Activated CD4-positive, alpha-beta T cell treated with anti-CD3 and anti-CD28 coated beads, Interleukin-2, amount 10 ng/mL, durations not matched to agents 24 days and 14 days (primary cell): ENCODE data around the gene REPIN1. TPM values are rescaled to one million over a fixed set of nuclear protein-coding genes. Genes with fewer than 3 reads are reported as not detected.

Experiments used
- DNase-seq: peaks from one replicate; pipeline ENCODE4 v3.0.0; 2022
- H3K27ac Mint-ChIP-seq: one replicate; pipeline ENCODE4 v1.8.0; 2022; ENCODE audit warnings: mild to moderate bottlenecking, mixed read lengths
- H3K27me3 Mint-ChIP-seq: one replicate; pipeline ENCODE4 v1.8.0; 2022; ENCODE audit warnings: mixed read lengths
- H3K36me3 Mint-ChIP-seq: one replicate; pipeline ENCODE4 v1.8.0; 2022; ENCODE audit warnings: low read depth, mild to moderate bottlenecking, mixed read lengths
- H3K4me1 Mint-ChIP-seq: one replicate; pipeline ENCODE4 v1.8.0; 2021; ENCODE audit warnings: mixed read lengths
- H3K4me3 Mint-ChIP-seq: one replicate; pipeline ENCODE4 v1.8.0; 2022; ENCODE audit warnings: mild to moderate bottlenecking, moderate library complexity, mixed read lengths
- H3K9me3 Mint-ChIP-seq: one replicate; pipeline ENCODE4 v1.8.0; 2021; ENCODE audit warnings: mixed read lengths
- intact Hi-C: fragments of 100-400 bp; cut with micrococcal nuclease; formaldehyde crosslinking; loops from one replicate; pipeline ENCODE4 v1.15.1; 2023
- total RNA-seq: library from RNA; stranded (reverse); gene quantifications from 2 replicates; pipeline ENCODE4 v1.2.3, GENCODE V29; 2022

The REPIN1 gene
- total RNA-seq, 1 donor from 2014 or later = 79.7 TPM

DNA sequence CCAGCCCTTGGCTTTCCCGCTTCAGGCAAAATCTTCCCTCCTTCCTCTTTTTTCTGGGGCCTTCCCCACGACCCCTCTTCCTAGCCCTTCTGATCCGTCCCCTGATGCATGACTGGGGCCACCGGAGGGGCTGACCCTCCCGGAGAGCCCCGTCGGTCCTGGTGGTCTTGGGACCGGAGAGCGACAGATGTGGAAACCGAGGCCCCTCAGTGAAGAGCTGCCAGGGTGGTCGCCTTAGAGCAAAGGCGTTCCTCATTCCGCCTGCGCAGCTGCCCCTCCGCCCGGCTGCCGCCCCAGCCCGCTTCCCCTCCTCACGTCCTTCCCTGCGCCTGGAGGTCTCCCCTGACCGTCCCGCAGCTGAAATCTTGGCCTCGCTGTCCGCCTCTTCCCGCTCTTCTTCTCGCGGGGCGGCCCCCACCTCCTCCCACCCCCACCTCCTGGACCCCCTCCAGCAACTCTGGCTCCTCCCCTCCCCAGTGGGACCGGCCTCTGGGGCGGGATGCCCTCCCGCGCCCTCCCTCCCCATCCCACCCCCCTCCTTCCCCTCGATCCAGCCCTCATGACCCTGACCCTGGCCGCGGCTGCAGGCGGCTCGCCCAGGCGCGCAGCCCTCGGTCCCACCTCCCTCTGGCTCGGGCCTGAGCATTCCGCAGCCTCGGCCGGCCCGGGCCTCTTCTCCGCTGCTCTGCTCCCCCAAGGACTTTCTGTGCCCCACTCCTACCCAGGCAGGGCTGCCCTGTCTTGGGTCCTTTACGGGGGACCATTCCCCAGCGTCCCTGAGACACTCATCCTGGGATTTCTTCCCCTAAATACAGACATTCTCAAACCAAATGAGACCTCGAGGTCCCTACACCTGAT lies 27.1 kb upstream of the REPIN1 start, which contains the start of gene RARRES2:
Gene RARRES2, minus strand, starts transcription at position 367 of the 858 bp plus-strand sequence. CDS start 1,020 bp downstream, outside the sequence.
- intact Hi-C loops = no loop called here
- peaks cover 3% of the 10 kb centered on the region for H3K4me1 Mint-ChIP-seq
- H3K27ac Mint-ChIP-seq = no peak within 1 kb of the TSS
- H3K27me3 Mint-ChIP-seq = peaks cover 43% of the 10 kb centered on the region
- H3K4me3 Mint-ChIP-seq = no peak within 1 kb of the TSS
- no peak for DNase-seq
- peaks cover 8% of the 10 kb centered on the region for H3K9me3 Mint-ChIP-seq
- H3K36me3 Mint-ChIP-seq = peaks cover 6% of the 10 kb centered on the region

DNA sequence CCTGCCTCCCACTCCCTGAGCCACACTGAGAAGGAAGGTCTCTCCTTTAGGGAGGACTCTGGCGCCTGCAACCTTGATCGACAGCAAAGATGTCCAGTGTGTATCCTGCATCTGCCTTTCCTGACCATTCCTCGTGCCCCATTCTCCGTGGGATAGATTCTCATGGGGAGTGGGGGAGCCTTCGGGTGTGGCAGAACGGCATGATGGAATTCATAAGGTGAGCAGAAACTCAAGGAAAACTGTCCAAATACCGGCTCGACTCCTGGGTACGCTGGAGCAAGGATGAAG lies 26.6 kb upstream of the REPIN1 start:
- H3K4me3 Mint-ChIP-seq = no peak overlapping the region
- intact Hi-C loops = no loop called here
- peaks cover 47% of the 10 kb centered on the region for H3K27me3 Mint-ChIP-seq
- no peak overlapping the region for H3K27ac Mint-ChIP-seq
- peaks cover 6% of the 10 kb centered on the region for H3K36me3 Mint-ChIP-seq
- no peak for DNase-seq
- H3K9me3 Mint-ChIP-seq = peaks cover 8% of the 10 kb centered on the region
- peaks cover 3% of the 10 kb centered on the region for H3K4me1 Mint-ChIP-seq

DNA sequence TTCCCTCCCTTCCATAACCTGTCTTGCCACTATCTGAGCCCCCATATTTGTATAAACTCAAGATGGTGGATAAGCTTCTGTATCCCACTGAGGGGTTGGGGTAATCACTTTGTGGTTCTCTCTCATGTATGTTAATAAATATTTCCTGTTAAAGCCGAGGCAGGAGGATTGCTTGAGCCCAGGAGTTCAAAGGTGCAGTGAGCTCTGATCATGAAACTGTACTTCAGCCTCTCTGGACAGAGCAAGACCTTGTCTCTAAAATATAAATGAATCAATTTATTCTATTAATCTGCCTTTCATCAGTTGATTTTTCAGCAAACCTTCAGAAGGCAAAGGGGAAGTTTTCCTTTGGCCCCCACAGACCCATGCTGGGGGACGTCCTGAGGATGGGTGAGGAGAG lies 25.4 kb upstream of the REPIN1 start:
- Mint-ChIP-seq H3K27me3 (peaks cover 49% of the 10 kb centered on the region), H3K4me1 (peaks cover 3% of the 10 kb centered on the region), H3K4me3 (no peak overlapping the region), H3K9me3 (peaks cover 8% of the 10 kb centered on the region), H3K36me3 (peaks cover 3% of the 10 kb centered on the region), H3K27ac (no peak overlapping the region)
- intact Hi-C loops = no loop called here
- DNase-seq = no peak

DNA sequence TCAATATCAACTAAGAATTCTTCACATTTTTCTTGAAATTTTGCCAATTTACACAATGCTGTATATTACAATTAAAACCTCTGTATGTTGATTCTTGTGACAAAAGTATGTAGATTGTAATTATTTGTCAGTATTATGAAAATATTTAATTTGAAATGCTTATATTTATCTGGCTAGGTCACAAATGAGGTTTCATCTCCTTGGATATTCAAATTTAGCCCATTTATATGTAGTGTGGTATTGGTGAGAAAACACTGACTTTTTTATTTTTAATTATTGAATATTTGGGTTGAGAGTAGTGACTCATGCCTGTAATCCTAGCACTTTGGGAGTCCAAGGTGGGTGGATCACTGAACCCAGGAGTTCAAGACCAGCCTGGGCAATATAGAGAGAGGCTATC lies 24.3 kb upstream of the REPIN1 start:
- Mint-ChIP-seq H3K4me3 (no peak overlapping the region), H3K27me3 (peaks cover 49% of the 10 kb centered on the region), H3K9me3 (peaks cover 8% of the 10 kb centered on the region), H3K4me1 (peaks cover 3% of the 10 kb centered on the region), H3K36me3 (peaks cover 3% of the 10 kb centered on the region), H3K27ac (no peak overlapping the region)
- no peak for DNase-seq
- intact Hi-C loops = no loop called here

DNA sequence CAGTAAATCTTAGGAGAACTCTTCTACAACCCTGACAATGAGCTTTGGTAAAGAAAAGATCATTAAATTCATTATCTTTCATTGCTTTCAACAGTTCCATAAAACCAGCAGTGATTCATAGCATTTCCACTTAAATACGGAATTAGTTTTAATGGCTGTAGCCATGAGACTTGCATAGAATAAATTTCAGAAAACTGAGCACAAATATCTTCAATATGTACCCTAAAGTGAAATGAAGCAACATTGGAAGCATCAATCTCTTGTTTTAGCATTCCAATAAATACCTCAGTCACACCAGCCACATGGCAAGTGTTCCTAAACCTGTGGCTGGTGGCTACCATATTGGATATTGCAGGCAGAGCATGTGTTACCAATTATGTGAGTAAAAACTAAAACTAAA lies 23.6 kb upstream of the REPIN1 start:
- Mint-ChIP-seq H3K36me3 (peaks cover 3% of the 10 kb centered on the region), H3K4me1 (peaks cover 3% of the 10 kb centered on the region), H3K4me3 (no peak overlapping the region), H3K9me3 (peaks cover 8% of the 10 kb centered on the region), H3K27me3 (peaks cover 46% of the 10 kb centered on the region), H3K27ac (no peak overlapping the region)
- intact Hi-C loops = no loop called here
- no peak for DNase-seq

DNA sequence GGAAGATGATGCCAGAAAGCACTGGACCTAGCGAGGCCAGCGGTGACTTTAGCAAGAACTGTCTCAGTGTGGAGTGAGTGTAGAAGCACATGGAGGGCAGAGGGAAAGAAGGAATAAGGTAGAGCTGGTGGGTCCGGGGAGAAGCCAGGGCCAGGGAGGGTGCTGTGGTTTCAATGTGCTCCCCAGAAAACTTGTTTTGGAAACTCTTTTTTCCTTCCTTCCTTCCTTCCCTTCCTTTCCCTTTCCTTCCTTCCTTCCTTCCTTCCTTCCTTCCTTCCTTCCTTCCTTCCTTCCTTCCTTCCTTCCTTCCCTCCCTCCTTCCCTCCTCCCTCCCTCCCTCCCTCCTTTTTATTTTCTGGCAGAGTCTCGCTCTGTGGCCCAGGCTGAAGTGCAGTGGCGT lies 21.7 kb upstream of the REPIN1 start:
- Mint-ChIP-seq H3K4me1 (peaks cover 2% of the 10 kb centered on the region), H3K27ac (no peak overlapping the region), H3K27me3 (peaks cover 37% of the 10 kb centered on the region), H3K36me3 (peaks cover 2% of the 10 kb centered on the region), H3K9me3 (peaks cover 8% of the 10 kb centered on the region), H3K4me3 (no peak overlapping the region)
- no peak for DNase-seq
- intact Hi-C loops = no loop called here

DNA sequence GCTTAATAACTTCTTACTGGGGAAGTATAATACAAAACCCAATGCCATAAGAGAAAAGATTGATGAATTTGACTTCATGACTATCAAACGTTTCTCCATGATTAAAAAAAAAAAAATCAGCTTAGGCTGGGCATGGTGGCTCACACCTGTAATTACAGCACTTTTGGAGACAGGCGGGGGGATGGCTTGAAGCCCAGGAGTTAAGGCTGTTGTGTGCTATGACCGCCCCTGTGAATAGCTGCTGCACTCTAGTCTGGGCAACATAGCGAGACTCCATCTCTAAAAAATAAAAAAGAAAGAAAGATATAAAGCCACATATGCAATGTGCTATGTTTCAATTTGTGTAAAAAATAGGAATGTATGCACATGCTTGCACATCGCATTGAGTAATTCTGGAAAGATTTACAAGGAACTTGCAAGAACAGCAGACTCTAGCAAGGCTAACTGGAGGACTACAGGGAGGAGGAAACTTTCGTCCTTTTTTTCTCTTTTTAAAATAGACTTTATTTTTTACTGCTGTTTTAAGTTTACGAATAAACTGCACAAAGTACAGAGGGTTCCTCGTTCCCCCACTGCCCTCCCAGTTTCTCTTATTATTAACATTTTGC lies 16.9 kb upstream of the REPIN1 start:
- Mint-ChIP-seq H3K27ac (no peak overlapping the region), H3K9me3 (no peaks in the 10 kb centered on the region), H3K4me1 (peaks cover 10% of the 10 kb centered on the region), H3K27me3 (peaks cover 10% of the 10 kb centered on the region), H3K4me3 (no peak overlapping the region), H3K36me3 (no peaks in the 10 kb centered on the region)
- intact Hi-C loops = loop anchor here (10.0 kb wide), 1 partner anchor 633 kb away; no protein-coding TSS in a partner anchor
- DNase-seq = no peak

DNA sequence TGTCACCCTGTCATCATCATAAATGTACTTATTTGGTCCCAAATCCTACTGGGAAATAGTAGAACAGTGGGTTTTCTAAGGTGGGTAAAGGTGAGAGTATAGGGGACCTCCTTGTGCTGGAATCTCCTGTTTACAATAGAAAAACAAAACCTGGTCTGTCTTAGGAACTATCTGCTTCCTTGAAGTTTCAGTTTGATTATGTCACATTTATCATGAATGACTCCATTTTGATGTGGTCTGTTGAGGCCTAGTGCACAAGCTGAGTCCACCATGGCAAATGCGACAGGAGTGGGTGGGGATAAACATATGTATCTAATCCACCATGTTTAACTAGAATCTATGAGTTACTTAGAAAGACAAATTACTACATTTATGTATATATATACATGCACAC lies 13.0 kb upstream of the REPIN1 start:
- H3K36me3 Mint-ChIP-seq = no peaks in the 10 kb centered on the region
- peaks cover 39% of the 10 kb centered on the region for H3K4me1 Mint-ChIP-seq
- peaks cover 4% of the 10 kb centered on the region for H3K9me3 Mint-ChIP-seq
- H3K4me3 Mint-ChIP-seq = no peak overlapping the region
- intact Hi-C loops = loop anchor here (1.0 to 10.0 kb wide), 3 partner anchors 66 to 629 kb away; no protein-coding TSS in a partner anchor
- no peak overlapping the region for H3K27ac Mint-ChIP-seq
- DNase-seq = no peak
- peaks cover 6% of the 10 kb centered on the region for H3K27me3 Mint-ChIP-seq

DNA sequence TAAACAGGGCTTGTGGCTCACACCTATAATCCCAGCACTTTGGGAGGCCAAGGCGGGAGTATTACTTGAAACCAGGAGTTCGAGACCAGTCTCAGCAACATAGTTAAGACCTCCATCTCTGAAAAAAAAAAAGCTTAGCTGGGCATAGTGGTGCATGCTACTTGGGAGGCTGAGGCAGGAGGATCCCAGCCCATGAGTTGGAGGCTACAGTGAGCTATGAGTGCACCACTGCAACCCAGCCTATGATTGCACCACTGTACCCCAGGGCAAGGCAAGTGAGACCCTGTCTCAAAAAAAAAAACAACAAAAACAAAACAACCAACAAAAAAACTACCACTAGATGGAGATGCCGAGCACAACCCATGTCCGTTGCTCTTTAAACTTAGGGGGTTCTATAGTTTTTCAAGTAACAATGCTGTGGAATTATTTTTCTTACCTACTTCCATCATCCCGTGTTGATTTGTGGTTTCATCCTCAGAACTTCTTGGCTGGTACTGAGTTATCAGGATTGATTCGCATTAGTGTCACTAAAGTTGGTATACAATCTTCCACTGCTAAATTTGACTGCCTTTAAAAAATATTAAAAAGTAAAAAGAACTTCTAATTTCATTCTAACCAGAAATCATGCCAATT lies 12.2 kb upstream of the REPIN1 start:
- Mint-ChIP-seq H3K27me3 (peaks cover 3% of the 10 kb centered on the region), H3K9me3 (peaks cover 4% of the 10 kb centered on the region), H3K4me1 (peaks cover 39% of the 10 kb centered on the region), H3K27ac (peak overlapping the region; percentile 41), H3K4me3 (no peak overlapping the region), H3K36me3 (no peaks in the 10 kb centered on the region)
- peak; percentile 79 for DNase-seq
- intact Hi-C loops = loop anchor here (1.0 to 10.0 kb wide), 3 partner anchors 65 to 628 kb away; no protein-coding TSS in a partner anchor

DNA sequence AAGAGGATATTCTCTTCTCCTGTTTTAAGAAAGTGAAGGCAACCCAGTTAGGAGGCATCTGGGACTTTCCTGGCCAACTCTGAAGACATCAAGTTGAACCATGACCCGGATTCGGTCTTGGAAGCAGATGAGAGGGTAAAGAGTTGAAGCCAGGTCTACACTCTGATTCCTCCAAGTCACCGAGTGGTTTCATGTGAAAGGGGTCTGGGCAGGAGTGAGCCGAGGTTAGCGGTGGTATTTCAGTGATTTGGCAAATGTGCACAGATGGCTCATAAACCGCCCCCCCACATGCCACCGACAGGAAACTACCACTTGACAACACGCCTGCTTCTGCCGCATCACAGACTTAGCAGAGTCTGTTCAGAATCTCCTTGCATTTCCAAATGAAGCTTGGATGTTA lies 11.4 kb upstream of the REPIN1 start:
- intact Hi-C loops = loop anchor here (1.0 to 10.0 kb wide), 5 partner anchors 11 to 628 kb away; partner anchors contain the start of gene REPIN1
- H3K4me3 Mint-ChIP-seq = peak overlapping the region; percentile 73

DNA sequence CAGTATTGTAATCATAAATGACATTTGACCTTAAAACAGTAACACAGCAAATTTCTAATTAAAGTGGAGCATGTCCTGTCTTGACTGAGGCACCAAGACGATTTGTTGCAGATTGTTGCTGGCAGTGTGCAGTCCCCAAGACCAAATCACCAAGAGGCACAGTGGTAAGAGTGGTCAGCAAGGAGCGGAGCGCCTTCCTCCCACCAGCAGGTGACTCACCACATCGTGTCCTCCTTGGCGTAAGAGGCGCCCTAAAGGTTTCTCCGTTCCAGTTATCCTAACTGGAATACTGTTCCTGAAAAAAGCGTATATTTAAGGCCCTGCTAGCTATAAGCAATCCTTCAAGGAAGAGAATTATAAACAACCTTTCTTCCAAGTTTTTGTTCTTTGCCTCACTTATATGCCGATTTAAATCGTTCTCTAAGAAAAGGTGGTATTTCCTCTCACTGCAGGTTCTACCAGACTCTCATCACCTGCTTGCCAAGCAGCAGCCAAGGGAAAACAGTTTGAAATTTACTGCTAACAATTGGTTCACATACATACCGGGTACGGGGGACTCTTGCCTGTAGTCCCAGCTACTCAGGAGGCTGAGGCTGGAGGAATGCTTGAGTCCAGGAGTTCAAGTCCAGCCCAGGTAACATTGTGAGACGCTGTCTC lies 10.7 kb upstream of the REPIN1 start:
- intact Hi-C loops = loop anchor here (1.0 to 10.0 kb wide), 5 partner anchors 10 to 627 kb away; partner anchors contain the start of gene REPIN1
- no peaks in the 10 kb centered on the region for H3K27me3 Mint-ChIP-seq
- H3K27ac Mint-ChIP-seq = peak overlapping the region; percentile 92
- peaks cover 4% of the 10 kb centered on the region for H3K9me3 Mint-ChIP-seq
- peak overlapping the region; percentile 73 for H3K4me3 Mint-ChIP-seq
- no peaks in the 10 kb centered on the region for H3K36me3 Mint-ChIP-seq
- DNase-seq = no peak
- peaks cover 39% of the 10 kb centered on the region for H3K4me1 Mint-ChIP-seq

More for the DNA sequence above, 11.4 kb upstream of the REPIN1 start:
- Mint-ChIP-seq H3K27ac (peak overlapping the region; percentile 92), H3K27me3 (peaks cover under 1% of the 10 kb centered on the region), H3K9me3 (peaks cover 4% of the 10 kb centered on the region), H3K36me3 (no peaks in the 10 kb centered on the region), H3K4me1 (peaks cover 39% of the 10 kb centered on the region)
- peak; percentile 85 for DNase-seq

DNA sequence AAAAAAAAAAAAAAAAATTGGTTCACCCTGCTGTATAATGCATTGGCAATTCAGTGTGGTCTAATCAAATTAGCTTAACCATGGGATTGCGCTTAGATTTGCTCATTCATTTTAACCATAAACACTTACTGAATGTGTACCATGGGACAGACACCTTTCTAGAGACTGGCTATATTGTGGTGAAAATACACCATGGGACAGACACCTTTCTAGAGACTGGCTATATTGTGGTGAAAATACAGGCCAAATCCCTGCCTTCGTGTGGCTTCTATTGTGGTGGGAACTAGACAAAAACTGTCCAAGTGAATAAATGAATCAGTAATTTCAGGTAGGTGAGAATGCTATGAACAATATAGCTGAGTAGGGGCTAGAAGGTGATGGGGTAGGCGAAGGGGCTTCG lies 10.2 kb upstream of the REPIN1 start:
- Mint-ChIP-seq H3K27me3 (no peaks in the 10 kb centered on the region), H3K36me3 (no peaks in the 10 kb centered on the region), H3K4me1 (peaks cover 39% of the 10 kb centered on the region), H3K4me3 (no peak overlapping the region), H3K27ac (peak overlapping the region; percentile 41), H3K9me3 (peaks cover 4% of the 10 kb centered on the region)
- no peak for DNase-seq
- intact Hi-C loops = loop anchor here (5.0 to 10.0 kb wide), 2 partner anchors 399 to 626 kb away; no protein-coding TSS in a partner anchor

DNA sequence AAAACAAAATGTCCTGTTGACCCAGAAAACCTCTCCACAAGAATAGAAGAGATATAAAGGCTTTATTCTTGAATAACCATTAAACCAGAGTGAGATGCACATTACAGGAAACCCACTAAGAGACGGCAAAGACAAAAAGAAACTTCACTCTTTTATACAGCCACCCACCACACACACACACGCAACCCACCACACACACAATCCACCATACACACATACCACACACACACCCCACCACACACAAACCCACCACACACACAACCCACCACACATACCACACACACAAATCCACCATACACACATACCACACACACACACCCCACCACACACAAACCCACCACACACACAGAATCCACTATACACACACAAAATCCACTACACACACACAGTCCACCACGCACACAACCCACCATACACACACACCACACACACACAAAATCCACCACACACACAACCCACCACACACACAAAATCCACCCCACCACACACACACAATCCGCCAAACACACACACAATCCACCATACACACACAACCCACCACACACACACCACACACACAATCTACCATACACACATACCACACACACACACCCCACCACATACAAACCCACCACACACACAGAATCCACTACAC lies 9.5 kb upstream of the REPIN1 start:
- peaks cover 4% of the 10 kb centered on the region for H3K9me3 Mint-ChIP-seq

More for the DNA sequence above, 9.5 kb upstream of the REPIN1 start:
- H3K36me3 Mint-ChIP-seq = no peaks in the 10 kb centered on the region
- intact Hi-C loops = loop anchor here (5.0 to 10.0 kb wide), 2 partner anchors 398 to 626 kb away; no protein-coding TSS in a partner anchor
- H3K4me1 Mint-ChIP-seq = peaks cover 44% of the 10 kb centered on the region
- H3K27me3 Mint-ChIP-seq = no peaks in the 10 kb centered on the region
- H3K27ac Mint-ChIP-seq = peak overlapping the region; percentile 62
- DNase-seq = no peak
- H3K4me3 Mint-ChIP-seq = no peak overlapping the region
